OCI-LY3 (cell line): ENCODE measurements around the gene CLDN5.

Experiments
- CTCF ChIP-seq: fragments of 200-600, 300-600 bp; sonication (generic); IDR thresholded peaks from 2 replicates; pipeline ENCODE4 v1.5.1; 2014; ENCODE audit warnings: antibody characterized with exemption, low read length, low read depth
- EZH2phosphoT487 ChIP-seq: fragments of 200-600 bp; shearing (Covaris generic); IDR thresholded peaks from 2 replicates; pipeline ENCODE4 v1.6.1; 2018; ENCODE audit warnings: antibody characterized with exemption, mixed run types, low read depth

GRCh38 chr22:19522881-19523239, 1.4 kb downstream of the CLDN5 start:
- TF ChIP-seq CTCF (no peak), EZH2phosphoT487 (no peak)
